Neuronal stem cell (in vitro differentiated cells): ENCODE data around the gene UNC5C.

Source experiments
- DNase-seq: peaks from one replicate; pipeline ENCODE4 v3.0.0-alpha.2; 2013; ENCODE audit warnings: low spot score
- H2AFZ ChIP-seq: one replicate; pipeline ENCODE4 v1.6.1; 2013; ENCODE audit warnings: mild to moderate bottlenecking, low read length, inconsistent platforms
- H2AK5ac ChIP-seq: 2 replicates; pipeline ENCODE4 v1.6.1; 2013; ENCODE audit warnings: low read depth, mild to moderate bottlenecking, inconsistent platforms, low read length, moderate library complexity, mixed read lengths
- H2BK120ac ChIP-seq: 2 replicates; pipeline ENCODE4 v1.6.1; 2013; ENCODE audit warnings: low read depth, mild to moderate bottlenecking, inconsistent platforms, low read length, moderate library complexity, mixed read lengths
- H2BK12ac ChIP-seq: one replicate; pipeline ENCODE4 v1.6.1; 2013; ENCODE audit warnings: low read length, inconsistent platforms
- H2BK15ac ChIP-seq: 2 replicates; pipeline ENCODE4 v1.6.1; 2013; ENCODE audit warnings: mild to moderate bottlenecking, low read length, inconsistent platforms, mixed read lengths
- H2BK5ac ChIP-seq: one replicate; pipeline ENCODE4 v1.6.1; 2013; ENCODE audit warnings: inconsistent platforms, mild to moderate bottlenecking, low read length, moderate library complexity
- H3K14ac ChIP-seq: one replicate; pipeline ENCODE4 v1.6.1; 2013; ENCODE audit warnings: low read length, inconsistent platforms
- H3K18ac ChIP-seq: 2 replicates; pipeline ENCODE4 v1.6.1; 2013; ENCODE audit warnings: low read length, inconsistent platforms
- H3K23ac ChIP-seq: 2 replicates; pipeline ENCODE4 v1.6.1; 2013; ENCODE audit warnings: low read depth, mild to moderate bottlenecking, mixed read lengths, low read length, inconsistent platforms; ENCODE audit not compliant: poor library complexity
- H3K27ac ChIP-seq: replicated peaks from 3 replicates; pipeline ENCODE4 v1.5.1; 2013; ENCODE audit warnings: low read length, inconsistent platforms
- H3K27me3 ChIP-seq, 3 experiments: 2 replicates each; pipeline ENCODE4 v1.6.1; 2013; ENCODE audit warnings: low read length in 3 of 3, mild to moderate bottlenecking in 2 of 3, inconsistent platforms in 1 of 3, low read depth in 1 of 3, mixed read lengths in 1 of 3, moderate library complexity in 1 of 3; ENCODE audit not compliant: control insufficient read depth in 3 of 3, insufficient read depth in 3 of 3
- H3K36me3 ChIP-seq, 2 donors: replicated peaks in 1 of 2; 2 replicates each; pipeline ENCODE4 v1.6.1; 2013; ENCODE audit warnings: low read length in 2 of 2; ENCODE audit not compliant: control insufficient read depth in 2 of 2, insufficient read depth in 2 of 2
- H3K4ac ChIP-seq: 2 replicates; pipeline ENCODE4 v1.6.1; 2013; ENCODE audit warnings: inconsistent platforms, mild to moderate bottlenecking, low read length, moderate library complexity
- H3K4me1 ChIP-seq, 2 donors: 1 replicate in 1 of 2; 2 replicates in 1 of 2; pipeline ENCODE4 v1.6.1; 2013; ENCODE audit warnings: low read length in 2 of 2, low read depth in 1 of 2; ENCODE audit not compliant: control insufficient read depth in 2 of 2, insufficient read depth in 1 of 2
- H3K4me2 ChIP-seq: one replicate; pipeline ENCODE4 v1.6.1; 2013; ENCODE audit warnings: mild to moderate bottlenecking, low read length, inconsistent platforms; ENCODE audit not compliant: insufficient read depth, poor library complexity, severe bottlenecking
- H3K4me3 ChIP-seq, 2 donors: 2 replicates each; pipeline ENCODE4 v1.5.1; 2013; ENCODE audit warnings: low read length in 2 of 2, mild to moderate bottlenecking in 2 of 2, inconsistent platforms in 1 of 2, moderate library complexity in 1 of 2
- H3K79me1 ChIP-seq: one replicate; pipeline ENCODE4 v1.6.1; 2013; ENCODE audit warnings: low read depth, mild to moderate bottlenecking, inconsistent platforms, low read length, moderate library complexity
- H3K9ac ChIP-seq: one replicate; pipeline ENCODE4 v1.6.1; 2013; ENCODE audit warnings: mild to moderate bottlenecking, low read depth, low read length, inconsistent platforms; ENCODE audit not compliant: poor library complexity
- H3K9me3 ChIP-seq, 2 donors: replicated peaks in 1 of 2; 2 replicates each; pipeline versions ENCODE3 to v1.6.1; 2013; ENCODE audit warnings: low read length in 2 of 2, mild to moderate bottlenecking in 2 of 2, inconsistent platforms in 1 of 2, low read depth in 1 of 2, mixed read lengths in 1 of 2, moderate library complexity in 1 of 2; ENCODE audit not compliant: control insufficient read depth in 2 of 2, insufficient read depth in 1 of 2
- H4K8ac ChIP-seq: one replicate; pipeline ENCODE4 v1.6.1; 2013; ENCODE audit warnings: low read depth, mild to moderate bottlenecking, inconsistent platforms, low read length, moderate library complexity
- H4K91ac ChIP-seq: one replicate; pipeline ENCODE4 v1.6.1; 2013; ENCODE audit warnings: low read length, low read depth, mild to moderate bottlenecking, inconsistent platforms; ENCODE audit not compliant: poor library complexity
- WGBS, 2 donors: extraction: QIAGEN DNeasy Blood & Tissue Kit; methylation state at CpG; one replicate each; pipeline ENCODE4 v1.1.7; 2013; ENCODE audit warnings: missing lambda C conversion rate in 2 of 2, mixed read lengths in 1 of 2; ENCODE audit not compliant: insufficient read length in 2 of 2, insufficient replicate concordance in 1 of 2; ENCODE audit errors: extremely low coverage in 2 of 2; 5-methylcytosine and 5-hydroxymethylcytosine counted together

The UNC5C gene

GRCh38 chr4:95409750-95410149, 139.0 kb downstream of the UNC5C start:
- Histone ChIP-seq H2AK5ac (no peak overlapping the region), H4K91ac (no peak overlapping the region), H3K18ac (no peak overlapping the region), H3K27ac (no peak overlapping the region), H2BK15ac (no peak overlapping the region), H3K4me3 (no peak overlapping the region), H2AFZ (no peak overlapping the region), H3K4me2 (no peak overlapping the region), H2BK5ac (no peak overlapping the region), H3K27me3 (no peaks in the 10 kb centered on the region), H3K4ac (no peak overlapping the region), H3K9me3 (no peaks in the 10 kb centered on the region), H3K9ac (no peak overlapping the region), H3K23ac (no peak overlapping the region), H3K4me1 (peaks cover 0 to 2% of the 10 kb centered on the region in 2 donors), H3K14ac (no peak overlapping the region), H2BK120ac (no peak overlapping the region), H4K8ac (no peak overlapping the region), H2BK12ac (no peak overlapping the region), H3K36me3 (no peaks in the 10 kb centered on the region), H3K79me1 (no peaks in the 10 kb centered on the region)
- WGBS, 2 donors: no CpG with 5 or more reads among the region's 2 CpGs
- DNase-seq: no peak

DNA sequence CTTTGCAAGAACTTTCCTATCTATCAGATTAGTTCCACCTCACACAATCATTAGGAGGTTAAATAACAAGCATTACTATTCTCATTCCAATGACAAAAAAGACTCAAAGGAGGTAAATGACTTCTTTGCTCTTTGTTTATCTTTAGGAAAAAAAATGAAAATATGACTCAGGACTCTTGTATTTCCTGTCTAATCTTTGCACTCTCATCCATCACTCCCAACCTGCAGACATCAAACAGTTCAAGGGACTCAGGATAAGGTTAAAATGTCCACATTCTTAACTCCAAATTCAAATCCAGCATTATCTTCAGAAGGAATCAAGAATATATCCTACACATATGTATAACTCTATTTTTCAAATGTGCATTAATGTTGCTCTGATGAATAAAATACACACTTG, 139.6 kb downstream of the UNC5C start:
- Histone ChIP-seq H2BK5ac (no peak overlapping the region), H2BK15ac (no peak overlapping the region), H4K8ac (no peak overlapping the region), H3K27ac (no peak overlapping the region), H3K36me3 (no peaks in the 10 kb centered on the region), H2BK12ac (no peak overlapping the region), H2BK120ac (no peak overlapping the region), H3K27me3 (no peaks in the 10 kb centered on the region), H3K4me3 (no peak overlapping the region), H3K9me3 (no peaks in the 10 kb centered on the region), H2AK5ac (no peak overlapping the region), H4K91ac (no peak overlapping the region), H3K4me1 (peaks cover 0 to 2% of the 10 kb centered on the region in 2 donors), H2AFZ (no peak overlapping the region), H3K79me1 (no peaks in the 10 kb centered on the region), H3K18ac (no peak overlapping the region), H3K14ac (no peak overlapping the region), H3K23ac (no peak overlapping the region), H3K4ac (no peak overlapping the region), H3K4me2 (no peak overlapping the region), H3K9ac (no peak overlapping the region)
- DNase-seq: no peak

DNA sequence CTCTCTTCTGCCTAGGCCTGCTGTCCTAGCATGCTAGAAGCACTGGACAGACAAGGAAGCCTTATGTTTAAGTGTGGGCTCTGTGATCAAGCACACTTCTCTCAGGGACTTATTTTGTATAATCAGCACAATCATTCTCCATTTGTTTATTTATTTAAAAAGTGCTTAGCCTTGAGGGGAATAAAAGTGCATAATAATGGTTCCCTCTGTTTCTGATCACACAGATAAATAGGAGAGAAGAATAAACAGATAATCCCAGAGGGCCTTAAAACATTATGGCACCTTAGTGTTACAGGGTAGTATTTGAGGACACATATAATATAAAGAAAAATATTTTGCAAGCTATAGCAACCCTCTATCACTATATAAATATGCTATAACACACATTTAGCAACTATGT, 146.5 kb downstream of the UNC5C start:
- Histone ChIP-seq H3K27ac (no peak overlapping the region), H3K9me3 (no peaks in the 10 kb centered on the region), H3K9ac (no peak overlapping the region), H3K36me3 (no peaks in the 10 kb centered on the region), H3K18ac (no peak overlapping the region), H2AK5ac (no peak overlapping the region), H3K4me1 (no peaks in the 10 kb centered on the region), H3K4me2 (no peak overlapping the region), H3K4ac (no peak overlapping the region), H3K79me1 (no peaks in the 10 kb centered on the region), H3K23ac (no peak overlapping the region), H3K27me3 (no peaks in the 10 kb centered on the region), H2BK5ac (no peak overlapping the region), H2BK15ac (no peak overlapping the region), H4K91ac (no peak overlapping the region), H2BK120ac (no peak overlapping the region), H2BK12ac (no peak overlapping the region), H4K8ac (no peak overlapping the region), H3K4me3 (no peak overlapping the region), H3K14ac (no peak overlapping the region), H2AFZ (no peak overlapping the region)
- no peak for DNase-seq

DNA sequence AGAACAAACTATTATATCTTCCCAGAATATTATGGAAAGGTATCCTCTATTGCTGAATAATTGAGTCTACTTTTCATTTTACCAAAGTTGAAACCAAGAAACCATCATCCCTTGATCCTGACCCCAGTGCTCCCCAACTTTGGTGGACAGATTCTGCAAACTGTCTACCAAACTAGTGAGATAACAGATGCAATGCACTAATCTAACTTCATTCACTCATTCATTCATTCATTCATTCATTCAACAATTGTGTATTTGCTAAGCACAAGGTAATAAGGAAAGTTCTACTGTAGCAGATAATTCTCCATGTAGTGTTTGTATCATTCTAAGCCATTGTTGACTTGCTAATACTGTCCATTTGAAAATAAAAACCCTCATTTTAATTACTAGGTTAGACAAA, 150.6 kb downstream of the UNC5C start:
- H3K4me1 ChIP-seq: no peaks in the 10 kb centered on the region
- no peak overlapping the region for H3K18ac ChIP-seq
- no peak overlapping the region for H3K4me2 ChIP-seq
- no peaks in the 10 kb centered on the region for H3K9me3 ChIP-seq
- H3K4me3 ChIP-seq: no peak overlapping the region
- H2AFZ ChIP-seq: no peak overlapping the region
- no peak overlapping the region for H3K4ac ChIP-seq
- H3K9ac ChIP-seq: no peak overlapping the region
- H3K27me3 ChIP-seq: no peaks in the 10 kb centered on the region
- no peaks in the 10 kb centered on the region for H3K36me3 ChIP-seq
- H2BK15ac ChIP-seq: no peak overlapping the region
- no peak overlapping the region for H2BK12ac ChIP-seq
- no peak overlapping the region for H4K91ac ChIP-seq
- DNase-seq: no peak
- no peak overlapping the region for H4K8ac ChIP-seq
- no peak overlapping the region for H3K23ac ChIP-seq
- H3K27ac ChIP-seq: no peak overlapping the region
- no peak overlapping the region for H3K14ac ChIP-seq
- no peak overlapping the region for H2AK5ac ChIP-seq
- no peak overlapping the region for H2BK120ac ChIP-seq
- no peak overlapping the region for H2BK5ac ChIP-seq
- H3K79me1 ChIP-seq: no peaks in the 10 kb centered on the region
